Measurements from ENCODE around the gene SPTLC1. TPM values are rescaled to one million over a fixed set of nuclear protein-coding genes. Genes with fewer than 3 reads are reported as not detected.

The SPTLC1 gene
- total and polyA plus RNA-seq, 2 donors (not counting 1 experiment from before 2014, with no cell fraction given) = 26.6 to 53.5 TPM

GRCh38 chr9:92122061-92122460 lies 6.8 kb upstream of the SPTLC1 start:
- H2AFZ ChIP-seq (ENCODE audit: insufficient read depth, low read depth, low read length, poor library complexity, severe bottlenecking) = no peak overlapping the region

GRCh38 chr9:92121265-92121664 lies 6.1 kb upstream of the SPTLC1 start:
- peaks cover 12% of the 10 kb centered on the region for H3K27me3 Mint-ChIP-seq
- no peak overlapping the region for H3K4me2 ChIP-seq (replicated peaks; ENCODE audit: low read depth, low read length, poor library complexity, severe bottlenecking)
- H3K9me3 Mint-ChIP-seq (ENCODE audit: insufficient read depth) = no peaks in the 10 kb centered on the region
- POLR2A ChIA-PET = no interaction called here
- H2AFZ ChIP-seq (ENCODE audit: insufficient read depth, low read depth, low read length, poor library complexity, severe bottlenecking) = no peak overlapping the region
- no peaks in the 10 kb centered on the region for H3K9me3 ChIP-seq (ENCODE audit: control extremely low read depth in 1 of 3, control insufficient read depth in 2 of 3, insufficient read depth in 1 of 3, low read length in 2 of 3)
- H3K4me3 ChIP-seq (ENCODE audit: control extremely low read depth in 1 of 5, extremely low read depth in 1 of 5, insufficient read depth in 1 of 5, low read depth in 2 of 5, low read length in 4 of 5) = no peak overlapping the region
- H3K27ac Mint-ChIP-seq = no peak overlapping the region
- no peak for ATAC-seq (ENCODE audit: low read depth)
- TF ChIP-seq CTCF (IDR thresholded peaks at IDR 0.05) = no peak
- no peak for TF ChIP-seq EZH2 (IDR thresholded peaks at IDR 0.05; ENCODE audit: borderline replicate concordance, insufficient read depth, low read depth, low read length, poor library complexity, severe bottlenecking)
- no peaks in the 10 kb centered on the region for H3K79me2 ChIP-seq (ENCODE audit: control insufficient read depth, insufficient read depth, low read length)
- WGBS (ENCODE audit: insufficient coverage) = no CpG with 5 or more reads among the region's 1 CpG
- DNase-seq = no peak
- no peak overlapping the region for H3K9ac ChIP-seq (ENCODE audit: low read length)
- peaks cover 1% of the 10 kb centered on the region for H3K4me1 Mint-ChIP-seq
- H3K36me3 ChIP-seq (replicated peaks in 1 of 2; ENCODE audit: control extremely low read depth in 1 of 2, control insufficient read depth in 1 of 2, extremely low read depth in 1 of 2, insufficient read depth in 2 of 2, low read length in 1 of 2) = no peaks in the 10 kb centered on the region
- no peak overlapping the region for H3K27ac ChIP-seq (ENCODE audit: low read length in 2 of 2)
- intact Hi-C loops (cut with micrococcal nuclease) = no loop called here
- H4K20me1 ChIP-seq (ENCODE audit: control insufficient read depth, insufficient read depth, low read length, poor library complexity, severe bottlenecking) = no peaks in the 10 kb centered on the region
- CTCF ChIA-PET = interaction anchor here (0.9 kb wide), 1 partner anchor 17 kb away, joined by 3 read pairs; no protein-coding TSS in a partner anchor
- no peaks in the 10 kb centered on the region for H3K4me1 ChIP-seq (ENCODE audit: control insufficient read depth in 2 of 2, insufficient read depth in 2 of 2, low read length in 2 of 2)
- no peak overlapping the region for H3K4me3 Mint-ChIP-seq
- peaks cover 0 to 4% (median 0%) of the 10 kb centered on the region in 4 experiments for H3K27me3 ChIP-seq (replicated peaks in 1 of 4; ENCODE audit: control extremely low read depth in 1 of 4, control insufficient read depth in 3 of 4, insufficient read depth in 4 of 4, low read length in 3 of 4)

More at GRCh38 chr9:92122061-92122460, 6.8 kb upstream of the SPTLC1 start:
- Histone ChIP-seq H3K4me3 (ENCODE audit: control extremely low read depth in 1 of 5, extremely low read depth in 1 of 5, insufficient read depth in 1 of 5, low read depth in 2 of 5, low read length in 4 of 5) (no peak overlapping the region), H3K4me2 (replicated peaks; ENCODE audit: low read depth, low read length, poor library complexity, severe bottlenecking) (no peak overlapping the region), H3K27me3 (replicated peaks in 1 of 4; ENCODE audit: control extremely low read depth in 1 of 4, control insufficient read depth in 3 of 4, insufficient read depth in 4 of 4, low read length in 3 of 4) (peaks cover 0 to 4% (median 0%) of the 10 kb centered on the region in 4 experiments), H3K27ac (ENCODE audit: low read length in 2 of 2) (no peak overlapping the region), H3K9ac (ENCODE audit: low read length) (no peak overlapping the region), H3K9me3 (ENCODE audit: control extremely low read depth in 1 of 3, control insufficient read depth in 2 of 3, insufficient read depth in 1 of 3, low read length in 2 of 3) (no peaks in the 10 kb centered on the region), H3K36me3 (replicated peaks in 1 of 2; ENCODE audit: control extremely low read depth in 1 of 2, control insufficient read depth in 1 of 2, extremely low read depth in 1 of 2, insufficient read depth in 2 of 2, low read length in 1 of 2) (no peaks in the 10 kb centered on the region), H3K79me2 (ENCODE audit: control insufficient read depth, insufficient read depth, low read length) (no peaks in the 10 kb centered on the region), H3K4me1 (ENCODE audit: control insufficient read depth in 2 of 2, insufficient read depth in 2 of 2, low read length in 2 of 2) (no peaks in the 10 kb centered on the region), H4K20me1 (ENCODE audit: control insufficient read depth, insufficient read depth, low read length, poor library complexity, severe bottlenecking) (no peaks in the 10 kb centered on the region)
- no CpG with 5 or more reads among the region's 1 CpG for WGBS (ENCODE audit: insufficient coverage)
- DNase-seq (no peak), ATAC-seq (ENCODE audit: low read depth) (no peak)
- CTCF ChIA-PET = interaction anchor here (4.9 kb wide), 1 partner anchor 18 kb away, joined by 27 read pairs; no protein-coding TSS in a partner anchor
- TF ChIP-seq EZH2 (IDR thresholded peaks at IDR 0.05; ENCODE audit: borderline replicate concordance, insufficient read depth, low read depth, low read length, poor library complexity, severe bottlenecking) (no peak), CTCF (IDR thresholded peaks at IDR 0.05) (no peak)
- no peaks in the 10 kb centered on the region for H3K4me1 Mint-ChIP-seq
- intact Hi-C loops (cut with micrococcal nuclease) = no loop called here
- POLR2A ChIA-PET = no interaction called here
- H3K9me3 Mint-ChIP-seq (ENCODE audit: insufficient read depth) = no peaks in the 10 kb centered on the region
- H3K27me3 Mint-ChIP-seq = peaks cover 12% of the 10 kb centered on the region
- no peak overlapping the region for H3K4me3 Mint-ChIP-seq
- no peak overlapping the region for H3K27ac Mint-ChIP-seq
